SK-N-MC (cell line): ENCODE data around the gene ZFY.

Experiments
- DNase-seq: peaks from one replicate; pipeline ENCODE4 v3.0.0-alpha.2; 2011; ENCODE audit warnings: low read depth, low spot score
- H3K27ac ChIP-seq: fragments of 200-600 bp; sonication (generic); 2 replicates; pipeline ENCODE4 v1.5.1; 2016; ENCODE audit warnings: mixed run types
- H3K36me3 ChIP-seq: fragments of 200-600 bp; sonication (generic); 2 replicates; pipeline ENCODE4 v1.6.1; 2017; ENCODE audit warnings: antibody characterized with exemption, low read length, mixed read lengths; ENCODE audit not compliant: insufficient read depth
- H3K4me3 ChIP-seq: fragments of 200-600 bp; sonication (generic); 2 replicates; pipeline ENCODE4 v1.5.1; 2016
- H3K9ac ChIP-seq: fragments of 200-600 bp; sonication (generic); 2 replicates; pipeline ENCODE4 v1.8.0; 2017; ENCODE audit warnings: mixed run types, mixed read lengths; ENCODE audit not compliant: insufficient read length
- H3K9me3 ChIP-seq: fragments of 200-600 bp; sonication (generic); 2 replicates; pipeline ENCODE4 v1.6.1; 2017; ENCODE audit warnings: low read depth, mild to moderate bottlenecking, antibody characterized with exemption, low read length, moderate library complexity, mixed read lengths
- EZH2 ChIP-seq: fragments of 200-600 bp; sonication (generic); IDR thresholded peaks from one replicate; pipeline ENCODE4 v1.6.1; 2017; ENCODE audit warnings: antibody characterized with exemption
- FOXP2 ChIP-seq: optimal IDR thresholded peaks from 2 replicates; pipeline ENCODE3; 2011; ENCODE audit warnings: mild to moderate bottlenecking, moderate library complexity; ENCODE audit not compliant: insufficient read depth; ENCODE audit errors: extremely low read length, control extremely low read depth
- POLR2AphosphoS5 ChIP-seq: IDR thresholded peaks from 2 replicates; pipeline ENCODE4 v1.6.1; 2012; ENCODE audit warnings: mild to moderate bottlenecking, low read depth, low read length, borderline replicate concordance

The ZFY gene

DNA sequence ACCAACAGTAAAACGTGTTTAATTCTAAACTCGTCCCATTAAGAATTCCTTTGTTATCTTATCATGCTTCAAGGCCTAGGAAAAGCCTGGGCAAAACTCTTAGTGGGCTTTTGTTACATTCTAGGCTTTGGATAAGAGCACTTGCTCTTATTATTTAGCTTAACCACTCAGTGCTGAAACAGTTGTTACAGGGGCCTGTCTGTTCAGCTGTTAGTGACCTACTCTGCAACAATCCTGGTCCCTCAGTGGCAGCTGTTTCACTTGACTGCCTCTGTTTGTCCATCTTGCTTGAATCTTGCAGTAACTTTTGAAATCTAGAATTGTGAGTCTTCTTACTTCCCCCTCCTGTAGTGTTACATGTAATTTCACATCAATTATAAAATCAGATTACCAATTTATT, 88.4 kb downstream of the ZFY start:
- no peak for DNase-seq
- H3K4me3 ChIP-seq: no peak overlapping the region
- no peak overlapping the region for H3K9ac ChIP-seq
- no peak overlapping the region for H3K27ac ChIP-seq
- no peak for TF ChIP-seq EZH2
- TF ChIP-seq POLR2AphosphoS5: no peak
- TF ChIP-seq FOXP2: no peak
- no peaks in the 10 kb centered on the region for H3K36me3 ChIP-seq
- H3K9me3 ChIP-seq: no peaks in the 10 kb centered on the region

DNA sequence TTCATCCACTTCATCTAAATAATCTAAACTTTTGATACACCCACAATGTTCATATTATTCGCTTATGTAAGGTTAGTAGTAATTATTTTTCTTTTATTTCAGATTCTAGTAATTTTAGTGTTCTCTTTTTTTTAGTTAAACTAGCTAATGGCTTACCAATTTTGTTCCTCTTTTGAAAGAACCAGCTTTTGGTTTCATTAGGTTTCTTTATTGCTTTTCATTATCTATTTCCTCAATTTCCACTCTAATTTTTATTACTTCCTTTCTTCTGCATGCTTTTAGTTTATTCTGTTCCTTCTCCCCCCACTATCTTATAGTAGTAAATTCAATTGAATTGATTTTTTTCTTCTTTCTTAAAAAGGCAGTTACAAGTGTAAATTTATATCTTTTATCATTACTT, 90.2 kb downstream of the ZFY start:
- Histone ChIP-seq H3K4me3 (no peak overlapping the region), H3K9me3 (no peaks in the 10 kb centered on the region), H3K36me3 (no peaks in the 10 kb centered on the region), H3K27ac (no peak overlapping the region), H3K9ac (no peak overlapping the region)
- DNase-seq: no peak
- TF ChIP-seq FOXP2 (no peak), EZH2 (no peak), POLR2AphosphoS5 (no peak)
